Measurements from ENCODE around the gene SAPCD2.

The SAPCD2 gene

DNA sequence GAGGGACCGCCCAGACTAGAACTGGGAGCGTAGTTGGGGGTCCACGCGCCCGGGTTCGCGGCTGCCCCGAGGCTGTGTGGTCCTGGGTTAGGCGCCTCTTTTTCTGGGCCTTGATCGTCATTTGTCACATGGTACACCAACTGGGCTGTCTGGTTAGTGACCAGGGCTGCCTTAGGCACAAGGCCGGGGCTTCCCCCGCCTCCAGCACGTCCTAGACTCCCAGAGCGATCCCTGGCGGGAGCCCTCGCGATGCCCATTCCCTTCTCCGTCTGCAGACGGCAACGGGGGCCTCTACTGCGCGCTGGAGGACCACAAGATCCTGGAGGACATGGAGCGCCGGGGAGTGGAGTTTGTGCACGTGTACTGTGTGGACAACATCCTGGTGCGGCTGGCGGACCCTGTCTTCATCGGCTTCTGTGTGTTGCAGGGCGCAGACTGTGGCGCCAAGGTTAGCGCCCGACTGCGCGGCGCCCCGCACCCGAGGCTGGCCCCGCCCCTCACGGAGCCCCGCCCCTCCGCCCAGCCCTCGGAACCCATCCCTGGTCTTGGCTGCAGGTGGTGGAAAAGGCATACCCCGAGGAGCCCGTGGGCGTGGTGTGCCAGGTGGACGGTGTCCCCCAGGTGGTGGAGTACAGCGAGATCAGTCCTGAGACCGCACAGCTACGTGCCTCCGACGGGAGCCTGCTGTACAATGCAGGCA lies 8.5 kb upstream of the SAPCD2 start:
- no peak overlapping the region for H3K4me3 ChIP-seq (ENCODE audit: low read depth, low read length)
- no peak for DNase-seq (ENCODE audit: low read depth)
- TF ChIP-seq, protein P1, sequence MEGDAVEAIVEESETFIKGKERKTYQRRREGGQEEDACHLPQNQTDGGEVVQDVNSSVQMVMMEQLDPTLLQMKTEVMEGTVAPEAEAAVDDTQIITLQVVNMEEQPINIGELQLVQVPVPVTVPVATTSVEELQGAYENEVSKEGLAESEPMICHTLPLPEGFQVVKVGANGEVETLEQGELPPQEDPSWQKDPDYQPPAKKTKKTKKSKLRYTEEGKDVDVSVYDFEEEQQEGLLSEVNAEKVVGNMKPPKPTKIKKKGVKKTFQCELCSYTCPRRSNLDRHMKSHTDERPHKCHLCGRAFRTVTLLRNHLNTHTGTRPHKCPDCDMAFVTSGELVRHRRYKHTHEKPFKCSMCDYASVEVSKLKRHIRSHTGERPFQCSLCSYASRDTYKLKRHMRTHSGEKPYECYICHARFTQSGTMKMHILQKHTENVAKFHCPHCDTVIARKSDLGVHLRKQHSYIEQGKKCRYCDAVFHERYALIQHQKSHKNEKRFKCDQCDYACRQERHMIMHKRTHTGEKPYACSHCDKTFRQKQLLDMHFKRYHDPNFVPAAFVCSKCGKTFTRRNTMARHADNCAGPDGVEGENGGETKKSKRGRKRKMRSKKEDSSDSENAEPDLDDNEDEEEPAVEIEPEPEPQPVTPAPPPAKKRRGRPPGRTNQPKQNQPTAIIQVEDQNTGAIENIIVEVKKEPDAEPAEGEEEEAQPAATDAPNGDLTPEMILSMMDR (IDR thresholded peaks at IDR 0.05; ENCODE audit: control insufficient read depth, extremely low read depth, insufficient read depth) = no peak

DNA sequence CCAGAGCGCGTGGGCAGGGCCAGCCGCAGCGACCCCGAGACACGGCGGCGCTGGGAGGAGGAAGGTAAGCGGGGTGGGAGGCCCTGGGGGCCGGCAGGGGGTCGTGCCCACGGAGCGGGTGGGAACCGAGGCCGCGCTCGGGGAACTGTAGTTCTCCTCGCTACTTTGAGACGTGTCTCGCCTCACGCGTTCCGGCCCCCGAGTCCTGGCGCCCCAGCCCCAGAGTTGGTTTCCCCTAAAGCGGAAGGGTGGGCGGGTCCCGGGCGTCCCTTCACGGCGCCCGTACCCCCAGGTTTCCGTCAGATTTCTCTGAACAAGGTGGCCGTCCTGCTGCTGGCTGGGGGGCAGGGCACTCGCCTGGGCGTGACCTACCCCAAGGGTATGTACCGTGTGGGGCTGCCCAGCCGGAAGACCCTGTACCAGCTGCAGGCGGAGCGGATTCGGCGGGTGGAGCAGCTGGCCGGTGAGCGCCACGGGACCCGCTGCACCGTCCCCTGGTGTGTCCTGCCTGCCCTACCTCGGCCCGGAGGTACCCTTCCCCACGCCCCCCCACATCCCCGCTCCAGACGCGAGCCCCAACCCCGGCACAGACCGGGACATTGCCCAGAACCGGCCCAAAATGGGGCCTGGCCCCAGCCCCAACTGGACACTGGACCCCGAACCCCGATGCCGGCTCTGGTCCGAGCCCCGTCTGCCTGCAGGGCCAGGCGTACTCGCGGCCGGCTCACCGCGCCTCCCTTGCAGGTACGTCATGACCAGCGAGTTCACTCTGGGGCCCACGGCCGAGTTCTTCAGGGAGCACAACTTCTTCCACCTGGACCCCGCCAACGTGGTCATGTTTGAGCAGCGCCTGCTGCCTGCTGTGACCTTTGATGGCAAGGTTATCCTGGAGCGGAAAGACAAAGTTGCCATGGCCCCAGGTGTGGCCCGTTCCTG lies 7.7 kb upstream of the SAPCD2 start:
- peak overlapping the region; percentile 69 for H3K4me3 ChIP-seq (ENCODE audit: low read depth, low read length)
- no peak for DNase-seq (ENCODE audit: low read depth)
- TF ChIP-seq, protein P1 (IDR thresholded peaks at IDR 0.05; ENCODE audit: control insufficient read depth, extremely low read depth, insufficient read depth) = no peak

DNA sequence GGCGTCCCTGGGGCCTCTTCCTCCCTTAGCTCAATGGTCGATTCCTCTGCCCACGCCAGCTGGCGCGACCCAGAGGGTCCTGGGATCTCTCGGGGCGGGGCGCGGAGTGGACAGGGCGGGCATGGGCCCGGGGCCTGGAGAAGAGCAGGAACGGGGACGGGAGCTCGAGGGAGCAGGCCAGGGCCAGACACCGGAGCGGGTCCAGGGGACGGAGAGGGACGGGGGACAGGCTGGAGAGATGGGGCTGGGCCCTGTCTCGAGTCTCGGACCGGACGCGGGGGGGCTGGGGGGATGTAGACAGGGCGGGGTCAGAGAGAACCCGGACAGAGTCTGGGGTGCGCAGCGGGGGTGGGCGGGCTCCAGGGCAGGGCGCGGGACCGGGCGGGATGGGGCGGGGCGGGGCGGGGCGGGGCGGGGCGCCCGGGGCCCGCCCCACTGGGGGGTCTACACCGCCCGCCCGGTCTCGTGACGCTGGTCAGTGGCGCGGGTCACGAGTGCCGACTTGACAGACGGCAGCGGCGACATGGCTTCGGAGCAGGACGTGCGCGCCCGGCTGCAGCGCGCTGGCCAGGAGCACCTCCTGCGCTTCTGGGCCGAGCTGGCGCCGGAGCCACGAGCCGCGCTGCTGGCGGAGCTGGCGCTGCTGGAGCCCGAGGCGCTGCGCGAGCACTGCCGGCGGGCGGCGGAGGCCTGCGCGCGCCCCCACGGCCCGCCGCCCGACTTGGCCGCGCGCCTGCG lies 6.8 kb upstream of the SAPCD2 start, which contains the start of gene UAP1L1:
UAP1L1 (plus strand) TSS at position 508 of the 738 bp plus-strand sequence; CDS start at position 524, 16 bp downstream.
- no peak for DNase-seq (ENCODE audit: low read depth)
- peak within 1 kb of the TSS; percentile 69 for H3K4me3 ChIP-seq (ENCODE audit: low read depth, low read length)
- TF ChIP-seq, protein P1 (IDR thresholded peaks at IDR 0.05; ENCODE audit: control insufficient read depth, extremely low read depth, insufficient read depth) = no peak

DNA sequence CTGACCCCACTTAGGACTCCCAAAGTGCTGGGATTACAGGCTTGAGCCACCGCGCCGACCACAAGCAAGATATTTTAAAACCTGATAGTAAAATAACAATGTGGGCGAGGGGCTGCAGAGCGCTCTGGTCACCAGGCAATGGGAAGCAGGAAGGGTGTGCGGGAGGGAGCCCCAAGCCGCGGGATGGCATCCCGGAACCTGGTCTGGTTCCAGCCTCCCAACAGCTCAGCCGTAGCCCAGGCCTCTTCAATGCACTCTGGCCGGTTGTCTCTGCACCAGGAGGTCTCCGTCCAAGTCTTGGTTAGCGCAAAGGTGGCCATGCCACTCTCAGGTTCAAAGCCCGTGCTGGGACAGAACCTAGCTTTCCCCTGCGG lies 6.3 kb upstream of the SAPCD2 start:
- DNase-seq (ENCODE audit: low read depth) = no peak
- H3K4me3 ChIP-seq (ENCODE audit: low read depth, low read length) = peak overlapping the region; percentile 28; the same call in 1 of the 2 replicates
- TF ChIP-seq, protein P1 (IDR thresholded peaks at IDR 0.05; ENCODE audit: control insufficient read depth, extremely low read depth, insufficient read depth) = no peak

DNA sequence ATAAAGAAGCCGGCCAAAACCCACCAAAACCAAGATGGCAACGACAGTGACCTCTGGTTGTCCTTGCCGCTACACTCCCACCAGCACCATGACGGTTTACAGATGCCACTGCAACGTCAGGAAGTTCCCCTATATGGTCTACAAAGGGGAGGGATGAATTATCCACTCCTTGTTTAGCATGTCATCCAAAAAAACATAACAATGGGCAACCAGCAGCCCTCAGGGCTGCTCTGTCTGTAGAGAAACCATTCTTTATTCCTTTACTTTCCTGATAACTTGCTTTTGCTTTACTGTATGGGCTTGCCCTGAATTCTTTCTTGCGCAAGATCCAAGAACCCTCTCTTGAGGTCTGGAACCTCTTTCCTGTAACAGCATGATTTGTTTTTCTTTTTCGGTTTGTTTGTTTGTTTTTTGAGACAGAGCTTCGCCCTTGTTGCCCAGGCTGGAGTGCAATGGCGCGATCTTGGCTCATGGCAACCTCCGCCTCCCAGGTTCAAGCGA lies 5.0 kb upstream of the SAPCD2 start:
- no peak overlapping the region for H3K4me3 ChIP-seq (ENCODE audit: low read depth, low read length)
- TF ChIP-seq, protein P1 (IDR thresholded peaks at IDR 0.05; ENCODE audit: control insufficient read depth, extremely low read depth, insufficient read depth) = no peak
- DNase-seq (ENCODE audit: low read depth) = no peak

DNA sequence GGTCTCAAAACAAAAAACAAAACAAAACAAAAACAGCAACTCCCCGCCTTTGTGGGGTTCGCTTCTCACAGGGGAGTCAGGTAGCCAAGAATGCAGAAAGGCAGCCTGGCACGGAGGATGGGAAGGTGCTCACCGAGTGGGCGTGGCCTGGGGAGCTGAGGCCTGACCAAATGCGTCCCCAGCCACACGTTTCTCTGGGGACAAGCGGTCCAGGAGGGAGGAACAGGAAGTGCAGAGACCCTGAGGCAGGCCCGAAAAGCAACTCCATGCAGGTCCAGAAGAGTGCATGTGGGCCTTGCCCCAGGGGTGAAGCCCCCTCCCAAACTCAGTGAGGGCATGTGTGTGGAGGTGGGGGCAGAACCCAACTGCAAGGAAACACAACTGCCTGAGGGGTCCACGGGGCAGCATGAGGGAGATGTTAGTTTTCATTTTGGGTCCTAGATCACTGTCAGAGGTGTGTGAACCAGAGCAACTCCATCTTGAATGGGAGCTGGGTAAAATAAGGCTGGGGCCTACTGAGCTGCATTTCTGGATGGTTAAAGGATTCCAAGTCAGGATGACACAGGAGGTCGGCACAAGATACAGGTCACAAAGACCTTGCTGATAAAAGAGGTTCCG lies 4.4 kb upstream of the SAPCD2 start:
- no peak overlapping the region for H3K4me3 ChIP-seq (ENCODE audit: low read depth, low read length)
- TF ChIP-seq, protein P1 (IDR thresholded peaks at IDR 0.05; ENCODE audit: control insufficient read depth, extremely low read depth, insufficient read depth) = no peak
- DNase-seq (ENCODE audit: low read depth) = no peak
